A549 (cell line): ENCODE measurements around the gene FBN2. TPM values are rescaled to one million over a fixed set of nuclear protein-coding genes. Genes with fewer than 3 reads are reported as not detected.
A peak's percentile ranks its signal among the peaks of the same experiment; 100 is the strongest.

Experiments used
- ATAC-seq, 2 experiments: fragments of 200-7000 bp in 1 of 2; fragments of >200 bp in 1 of 2; cut with Nextera tagmentation in 1 of 2; cut with Tn5 transposase in 1 of 2; 3 replicates each; pipeline versions ENCODE4 v1.8.0 to v1.9.1; 2018 to 2020; ENCODE audit warnings: mild to moderate bottlenecking in 1 of 2, moderate library complexity in 1 of 2
- CTCF ChIA-PET: fragments of 300-600 bp; sonication (Branson Sonifier 250); formaldehyde crosslinking; extraction: SDS; loops from one replicate; lab custom pipeline; 2021; ENCODE audit warnings: antibody characterized with exemption, inconsistent platforms; lab: Yijun Ruan, JAX
- POLR2A ChIA-PET: fragments of 350-600 bp; formaldehyde crosslinking; extraction: SDS; loops from one replicate; lab custom pipeline; 2021; ENCODE audit warnings: antibody characterized with exemption, inconsistent platforms; lab: Yijun Ruan, JAX
- DNase-seq, 2 experiments: peaks; one replicate each; pipeline versions ENCODE4 v3.0.0 to v3.0.0-alpha.2; 2011 to 2016; ENCODE audit warnings: low read depth in 1 of 2, low spot score in 1 of 2
- FAIRE-seq: peaks from 2 replicates; lab custom pipeline; 2011; peaks lifted over from hg19 to GRCh38; lab: Jason Lieb, UNC
- H3K27ac ChIP-seq, 2 experiments: fragments of >200 bp; sonication (Bioruptor Twin); formaldehyde crosslinking; 3 replicates each; pipeline ENCODE4 v1.5.1; 2016 to 2017
- H3K4me1 ChIP-seq: fragments of >200 bp; sonication (Bioruptor Twin); formaldehyde crosslinking; 3 replicates; pipeline ENCODE4 v1.6.1; 2016
- H3K4me2 ChIP-seq: fragments of >200 bp; sonication (Bioruptor Twin); formaldehyde crosslinking; 3 replicates; pipeline ENCODE4 v1.6.1; 2016
- H3K4me3 ChIP-seq: fragments of >200 bp; sonication (Bioruptor Twin); formaldehyde crosslinking; 3 replicates; pipeline ENCODE4 v1.5.1; 2016
- H3K9me3 ChIP-seq: fragments of >200 bp; sonication (Bioruptor Twin); formaldehyde crosslinking; 3 replicates; pipeline ENCODE4 v1.6.1; 2016
- BHLHE40 ChIP-seq: IDR thresholded peaks from 2 replicates; pipeline ENCODE4 v1.6.1; 2012; ENCODE audit warnings: low read depth, low read length, inconsistent platforms
- CEBPB ChIP-seq, 2 experiments: fragments of >200 bp in 1 of 2; sonication (Bioruptor Twin) in 1 of 2; formaldehyde crosslinking in 1 of 2; IDR thresholded peaks; 2 replicates each; pipeline ENCODE4 v1.6.1; 2012 to 2016
- CHD2 ChIP-seq: fragments of 150-350 bp; IDR thresholded peaks from 2 replicates; pipeline ENCODE4 v1.6.1; 2014; ENCODE audit warnings: low read length; ENCODE audit not compliant: partially characterized antibody
- CHD4 ChIP-seq: fragments of 200-600 bp; sonication (generic); IDR thresholded peaks from 2 replicates; pipeline ENCODE4 v1.6.1; 2016; ENCODE audit warnings: antibody characterized with exemption, mild to moderate bottlenecking, borderline replicate concordance
- CTCF ChIP-seq: fragments of >200 bp; sonication (Bioruptor Twin); formaldehyde crosslinking; IDR thresholded peaks from 3 replicates; pipeline ENCODE4 v1.5.1; 2016
- EHMT2 ChIP-seq: fragments of 200-600 bp; sonication (generic); IDR thresholded peaks from 2 replicates; pipeline ENCODE4 v1.6.1; 2016; ENCODE audit warnings: antibody characterized with exemption, low read depth, mild to moderate bottlenecking, moderate library complexity
- EP300 ChIP-seq, 2 experiments: fragments of >200 bp; sonication (Bioruptor Twin); formaldehyde crosslinking; IDR thresholded peaks; 2 replicates in 1 of 2; 3 replicates in 1 of 2; pipeline ENCODE4 v1.6.1; 2016 to 2017
- FOSB ChIP-seq: fragments of 250-450 bp; sonication (Bioruptor Pico); IDR thresholded peaks from 2 replicates; pipeline ENCODE4 v1.5.0; 2020; ENCODE audit warnings: mild to moderate bottlenecking, moderate library complexity
- FOXS1 ChIP-seq: fragments of 250-450 bp; sonication (Bioruptor Pico); IDR thresholded peaks from 2 replicates; pipeline ENCODE4 v1.5.0; 2020; ENCODE audit warnings: mild to moderate bottlenecking, moderate library complexity
- HMGXB4 ChIP-seq: fragments of 250-450 bp; sonication (Bioruptor Pico); IDR thresholded peaks from 2 replicates; pipeline ENCODE4 v1.5.0; 2021; ENCODE audit warnings: mild to moderate bottlenecking, moderate library complexity, borderline replicate concordance
- JUNB ChIP-seq: fragments of >200 bp; sonication (Bioruptor Twin); formaldehyde crosslinking; IDR thresholded peaks from 2 replicates; pipeline ENCODE4 v1.6.1; 2016
- MAFK ChIP-seq: fragments of 450-650 bp; IDR thresholded peaks from 2 replicates; pipeline ENCODE4 v1.6.1; 2014; ENCODE audit not compliant: partially characterized antibody
- MYC ChIP-seq: IDR thresholded peaks from 2 replicates; pipeline ENCODE4 v1.6.1; 2012; ENCODE audit warnings: mild to moderate bottlenecking, inconsistent platforms, low read length, improper control_type of control experiment, borderline replicate concordance
- NR3C1 ChIP-seq: fragments of >200 bp; sonication (Bioruptor Twin); formaldehyde crosslinking; IDR thresholded peaks from 3 replicates; pipeline ENCODE4 v1.6.1; 2017
- POLR2AphosphoS2 ChIP-seq: conservative IDR thresholded peaks from 2 replicates; pipeline ENCODE4 v1.6.1; 2012; ENCODE audit warnings: low read length, improper control_type of control experiment, inconsistent platforms
- RARB ChIP-seq: fragments of 250-450 bp; sonication (Bioruptor Pico); IDR thresholded peaks from 2 replicates; pipeline ENCODE4 v1.8.0; 2021; ENCODE audit warnings: mild to moderate bottlenecking, moderate library complexity
- RCOR1 ChIP-seq: fragments of 150-350 bp; IDR thresholded peaks from 2 replicates; pipeline ENCODE4 v1.6.1; 2014; ENCODE audit warnings: antibody characterized with exemption, low read length, low read depth
- RNF2 ChIP-seq: fragments of 200-600 bp; sonication (generic); IDR thresholded peaks from 2 replicates; pipeline ENCODE4 v1.6.1; 2016; ENCODE audit warnings: low read depth, mild to moderate bottlenecking, antibody characterized with exemption, moderate library complexity, borderline replicate concordance
- SMC3 ChIP-seq: fragments of >200 bp; sonication (Bioruptor Twin); formaldehyde crosslinking; IDR thresholded peaks from 3 replicates; pipeline ENCODE4 v1.6.1; 2018; ENCODE audit warnings: inconsistent platforms
- SREBF2 ChIP-seq: fragments of 450-650 bp; IDR thresholded peaks from 2 replicates; pipeline ENCODE4 v1.6.1; 2014; ENCODE audit warnings: mild to moderate bottlenecking, moderate library complexity
- USF2 ChIP-seq: fragments of 450-650 bp; IDR thresholded peaks from 2 replicates; pipeline ENCODE4 v1.6.1; 2014; ENCODE audit warnings: antibody characterized with exemption
- ZNF302 ChIP-seq: fragments of 250-450 bp; sonication (Bioruptor Pico); IDR thresholded peaks from 2 replicates; pipeline ENCODE4 v1.9.0; 2021; ENCODE audit warnings: inconsistent platforms, mild to moderate bottlenecking, moderate library complexity
- WGBS: methylation state at CpG from one replicate; pipeline ENCODE4 v1.1.6; 2017; ENCODE audit errors: missing lambda C conversion rate; 5-methylcytosine and 5-hydroxymethylcytosine counted together
- polyA plus RNA-seq, 4 experiments: library from polyadenylated mRNA; depleted of rRNA in 3 of 4; stranded (reverse); fragments of >200 nt; fragmentation: RNase III in 1 of 4; extraction: RNeasy Plus Mini Kit Qiagen cat#74134 plus additional on column Dnase treatment in 1 of 4; gene quantifications; 2 replicates in 3 of 4; 3 replicates in 1 of 4; pipeline ENCODE4 v1.2.3, GENCODE V29; 2011 to 2017
- TF ChIP-seq, protein P1 (sequence below): IDR thresholded peaks from 2 replicates; pipeline ENCODE4 v1.6.1; 2012; ENCODE audit warnings: low read depth, borderline replicate concordance

The FBN2 gene
- polyA plus RNA-seq, 2 of the 4 experiments (the other 2 are of a cell fraction) = 22.2 to 22.7 TPM

GRCh38 chr5:128553747-128554146, 15.7 kb upstream of the FBN2 start:
- FAIRE-seq (no peak), ATAC-seq (no peak), DNase-seq (no peak)
- H3K4me3 ChIP-seq = no peak overlapping the region
- H3K9me3 ChIP-seq = peaks cover 3% of the 10 kb centered on the region; the same call in 1 of the 3 replicates
- H3K4me2 ChIP-seq = no peak overlapping the region
- ChIA-PET CTCF (interaction anchor here (0.7 kb wide), 1 partner anchor 296 kb away, joined by 3 read pairs; no protein-coding TSS in a partner anchor), POLR2A (no interaction called here)
- TF ChIP-seq FOXS1 (CRISPR knock-in tag) = no peak
- no peak for TF ChIP-seq FOSB (CRISPR knock-in tag)
- no peak for TF ChIP-seq USF2
- peaks cover 4% of the 10 kb centered on the region; the same call in 2 of the 3 replicates for H3K4me1 ChIP-seq
- no peak overlapping the region for H3K27ac ChIP-seq

- ChIA-PET POLR2A (no interaction called here), CTCF (no interaction called here)
- no peak for DNase-seq
- no peak for TF ChIP-seq JUNB
- TF ChIP-seq EHMT2 = no peak
- TF ChIP-seq SREBF2 = no peak
- TF ChIP-seq RCOR1 = no peak
- no peak for TF ChIP-seq ZNF302 (CRISPR knock-in tag)
- TF ChIP-seq CHD4 = no peak
- TF ChIP-seq CHD2 = no peak
- no peak for TF ChIP-seq RNF2
- TF ChIP-seq MYC = no peak
- no peak for TF ChIP-seq CTCF
- TF ChIP-seq HMGXB4 (CRISPR knock-in tag) = no peak
- no peak for TF ChIP-seq POLR2AphosphoS2
- no peak for TF ChIP-seq NR3C1
- TF ChIP-seq, protein P1, sequence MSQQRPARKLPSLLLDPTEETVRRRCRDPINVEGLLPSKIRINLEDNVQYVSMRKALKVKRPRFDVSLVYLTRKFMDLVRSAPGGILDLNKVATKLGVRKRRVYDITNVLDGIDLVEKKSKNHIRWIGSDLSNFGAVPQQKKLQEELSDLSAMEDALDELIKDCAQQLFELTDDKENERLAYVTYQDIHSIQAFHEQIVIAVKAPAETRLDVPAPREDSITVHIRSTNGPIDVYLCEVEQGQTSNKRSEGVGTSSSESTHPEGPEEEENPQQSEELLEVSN = no peak
- TF ChIP-seq BHLHE40 = no peak
- TF ChIP-seq SMC3 = no peak
- TF ChIP-seq EP300 (IDR thresholded peaks at IDR 0.05) = no peak
- TF ChIP-seq RARB (CRISPR knock-in tag) = no peak
- 100% methylated on average over 1 of the region's 1 CpG for WGBS
- Histone ChIP-seq H3K27ac (no peak overlapping the region), H3K9me3 (peaks cover 3% of the 10 kb centered on the region; the same call in 1 of the 3 replicates), H3K4me1 (no peaks in the 10 kb centered on the region), H3K4me2 (no peak overlapping the region), H3K4me3 (no peak overlapping the region)
- FAIRE-seq = no peak
- no peak for ATAC-seq
These were observed 13.4 kb upstream of the FBN2 start for GRCh38 chr5:128551476-128551875.

DNA sequence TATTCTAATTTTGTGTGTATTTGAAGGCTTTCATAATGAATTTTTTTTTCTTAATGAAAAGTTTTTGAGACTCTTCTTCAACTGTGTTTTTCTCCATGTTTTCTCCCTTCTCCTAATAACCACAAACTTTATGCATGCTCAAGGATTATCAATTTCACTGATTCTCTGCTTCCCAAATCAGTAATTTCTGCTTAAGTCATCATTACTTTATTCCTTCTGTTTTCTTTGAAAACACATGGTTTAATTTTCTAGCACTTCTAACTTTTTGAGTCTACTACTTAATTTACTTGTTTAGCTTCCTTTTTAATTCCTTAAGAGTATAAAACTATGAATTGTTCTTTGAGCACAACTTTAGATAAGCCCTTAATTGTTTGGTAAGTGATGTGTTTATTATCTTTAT, 11.5 kb upstream of the FBN2 start:
- ChIA-PET POLR2A (no interaction called here), CTCF (no interaction called here)
- peaks cover 5% of the 10 kb centered on the region; the same call in 1 of the 3 replicates for H3K9me3 ChIP-seq
- H3K4me1 ChIP-seq = no peaks in the 10 kb centered on the region
- no peak overlapping the region for H3K4me2 ChIP-seq
- FAIRE-seq = no peak
- ATAC-seq = no peak
- TF ChIP-seq EHMT2 (no peak), POLR2AphosphoS2 (no peak), MAFK (peak; percentile 45), RCOR1 (no peak), JUNB (no peak), EP300 (IDR thresholded peaks at IDR 0.05) (no peak), CEBPB (IDR thresholded peaks at IDR 0.05) (no peak)
- H3K4me3 ChIP-seq = no peak overlapping the region
- no peak overlapping the region for H3K27ac ChIP-seq
- no peak for DNase-seq
